HepG2 (cell line): ENCODE measurements around the gene INO80E. TPM values are rescaled to one million over a fixed set of nuclear protein-coding genes. Genes with fewer than 3 reads are reported as not detected.

Source experiments
- ATAC-seq: fragments of 200-7000 bp; cut with Tn5 transposase; 3 replicates; pipeline ENCODE4 v1.9.1; 2020; ENCODE audit warnings: mild to moderate bottlenecking, moderate library complexity
- BruUV-seq: library from RNA; stranded (reverse); fragments of 400-500 nt; replicated peaks from 2 replicates; lab custom pipeline; 2021; lab: Mats Ljungman, UMichigan
- CTCF ChIA-PET: fragments of 300-600 bp; formaldehyde crosslinking; extraction: SDS; loops from one replicate; lab custom pipeline; 2021; ENCODE audit warnings: low total read pairs, inconsistent platforms, low intra/inter-chr PET ratio; lab: Yijun Ruan, JAX
- POLR2A ChIA-PET: fragments of 350-600 bp; sonication (Branson Sonifier 250); formaldehyde crosslinking; loops from one replicate; lab custom pipeline; 2020; ENCODE audit warnings: antibody characterized with exemption, inconsistent platforms; lab: Yijun Ruan, JAX
- DNase-seq: peaks from one replicate; pipeline ENCODE4 v3.0.0-alpha.2; 2015; ENCODE audit warnings: low spot score
- FAIRE-seq: peaks from 3 replicates; lab custom pipeline; 2011; peaks lifted over from hg19 to GRCh38; lab: Jason Lieb, UNC
- H2AFZ ChIP-seq: one replicate; pipeline ENCODE4 v1.6.1; 2011; ENCODE audit warnings: low read length, inconsistent platforms
- H3K27ac ChIP-seq: fragments of 300-600 bp; 3 replicates; pipeline ENCODE4 v1.8.0; 2011; ENCODE audit warnings: mixed run types, mild to moderate bottlenecking, mixed read lengths, low read length, inconsistent platforms; ENCODE audit not compliant: insufficient read depth; ENCODE audit errors: extremely low read length
- H3K27me3 ChIP-seq, 2 experiments: fragments of 200-600 bp in 1 of 2; 2 replicates in 1 of 2; 3 replicates in 1 of 2; pipeline versions ENCODE4 v1.6.0 to v1.8.0; 2011; ENCODE audit warnings: low read length in 2 of 2, mild to moderate bottlenecking in 2 of 2, moderate library complexity in 2 of 2, inconsistent platforms in 1 of 2; ENCODE audit not compliant: insufficient read depth in 2 of 2, control insufficient read depth in 1 of 2
- H3K36me3 ChIP-seq, 2 experiments: fragments of 200-600 bp in 1 of 2; replicated peaks in 1 of 2; 2 replicates in 1 of 2; 3 replicates in 1 of 2; pipeline versions ENCODE4 v1.5.1 to v1.8.0; 2011; ENCODE audit warnings: low read length in 2 of 2, inconsistent platforms in 1 of 2; ENCODE audit not compliant: insufficient read depth in 2 of 2, control insufficient read depth in 1 of 2
- H3K4me1 ChIP-seq: 2 replicates; pipeline ENCODE4 v1.5.1; 2012; ENCODE audit warnings: low read length, inconsistent platforms; ENCODE audit not compliant: insufficient read depth
- H3K4me2 ChIP-seq: 2 replicates; pipeline ENCODE4 v1.6.0; 2011; ENCODE audit warnings: low read depth, low read length, inconsistent platforms
- H3K4me3 ChIP-seq, 3 experiments: fragments of 200-600 bp in 1 of 3; sonication (generic), shearing (Covaris generic) in 1 of 3; replicated peaks in 1 of 3; 2 replicates each; pipeline ENCODE4 v1.5.1; 2011 to 2016; ENCODE audit warnings: low read length in 3 of 3, inconsistent platforms in 2 of 3, low read depth in 2 of 3, mild to moderate bottlenecking in 2 of 3, control low read depth in 1 of 3, mixed read lengths in 1 of 3; ENCODE audit not compliant: insufficient read depth in 1 of 3
- H3K79me2 ChIP-seq: one replicate; pipeline ENCODE4 v1.6.1; 2011; ENCODE audit warnings: low read length, inconsistent platforms; ENCODE audit not compliant: insufficient read depth
- H3K9ac ChIP-seq: 2 replicates; pipeline ENCODE4 v1.6.0; 2011; ENCODE audit warnings: mild to moderate bottlenecking, low read depth, low read length, inconsistent platforms; ENCODE audit not compliant: insufficient read depth
- H3K9me3 ChIP-seq: 2 replicates; pipeline ENCODE4 v1.5.1; 2012; ENCODE audit warnings: mild to moderate bottlenecking, low read length
- H4K20me1 ChIP-seq: 2 replicates; pipeline ENCODE4 v1.6.0; 2011; ENCODE audit warnings: inconsistent platforms, mild to moderate bottlenecking, low read length, moderate library complexity; ENCODE audit not compliant: insufficient read depth
- ATF7 ChIP-seq, 2 experiments: fragments of 450-650 bp in 1 of 2; sonication (generic) in 1 of 2; formaldehyde crosslinking in 1 of 2; IDR thresholded peaks; 2 replicates each; pipeline versions ENCODE4 v1.4.0 to v1.6.1; 2016 to 2020; ENCODE audit warnings: antibody characterized with exemption in 1 of 2, mild to moderate bottlenecking in 1 of 2, missing genetic modification reagents in 1 of 2
- CEBPB ChIP-seq: IDR thresholded peaks from 2 replicates; pipeline ENCODE4 v1.6.1; 2011; ENCODE audit warnings: low read depth, low read length, improper control_type of control experiment, borderline replicate concordance
- CREM ChIP-seq, 2 experiments: sonication (generic) in 1 of 2; formaldehyde crosslinking in 1 of 2; IDR thresholded peaks; 2 replicates each; pipeline versions ENCODE4 v1.4.0 to v1.6.1; 2016 to 2020; ENCODE audit warnings: antibody characterized with exemption in 1 of 2, mild to moderate bottlenecking in 1 of 2, missing genetic modification reagents in 1 of 2
- FLYWCH1 ChIP-seq: sonication (generic); formaldehyde crosslinking; IDR thresholded peaks from 2 replicates; pipeline ENCODE4 v1.8.1; 2023; ENCODE audit warnings: mild to moderate bottlenecking, missing genetic modification reagents
- SKIL ChIP-seq: sonication (generic); formaldehyde crosslinking; IDR thresholded peaks from 2 replicates; pipeline ENCODE4 v1.8.0; 2022; ENCODE audit warnings: missing genetic modification reagents, mild to moderate bottlenecking, moderate library complexity, borderline replicate concordance
- SP4 ChIP-seq: sonication (generic); formaldehyde crosslinking; IDR thresholded peaks from 2 replicates; pipeline ENCODE4 v1.8.1; 2023; ENCODE audit warnings: mild to moderate bottlenecking, missing genetic modification reagents
- THRA ChIP-seq: sonication (generic); formaldehyde crosslinking; IDR thresholded peaks from 2 replicates; pipeline ENCODE4 v1.4.0; 2020; ENCODE audit warnings: missing genetic modification reagents, borderline replicate concordance
- ZFP36L1 ChIP-seq: sonication (generic); formaldehyde crosslinking; IDR thresholded peaks from 2 replicates; pipeline ENCODE4 v1.8.0; 2022; ENCODE audit warnings: mild to moderate bottlenecking, missing genetic modification reagents, moderate library complexity
- ZNF10 ChIP-seq: sonication (generic); formaldehyde crosslinking; IDR thresholded peaks from 2 replicates; pipeline ENCODE4 v1.4.0; 2020; ENCODE audit warnings: mild to moderate bottlenecking, low read depth, missing genetic modification reagents, borderline replicate concordance
- ZNF225 ChIP-seq: sonication (generic); formaldehyde crosslinking; IDR thresholded peaks from 2 replicates; pipeline ENCODE4 v1.4.0; 2020; ENCODE audit warnings: mild to moderate bottlenecking, missing genetic modification reagents
- ZNF256 ChIP-seq: sonication (generic); formaldehyde crosslinking; conservative IDR thresholded peaks from 2 replicates; pipeline ENCODE4 v1.4.0; 2020; ENCODE audit warnings: missing genetic modification reagents
- ZNF343 ChIP-seq: sonication (generic); formaldehyde crosslinking; IDR thresholded peaks from 2 replicates; pipeline ENCODE4 v1.4.0; 2020; ENCODE audit warnings: mild to moderate bottlenecking, missing genetic modification reagents
- ZNF549 ChIP-seq: sonication (generic); formaldehyde crosslinking; IDR thresholded peaks from 2 replicates; pipeline ENCODE4 v1.5.0; 2020; ENCODE audit warnings: missing genetic modification reagents
- ZNF616 ChIP-seq: sonication (generic); formaldehyde crosslinking; IDR thresholded peaks from 2 replicates; pipeline ENCODE4 v1.5.0; 2020; ENCODE audit warnings: low read depth, mild to moderate bottlenecking, missing genetic modification reagents
- ZNF670 ChIP-seq: sonication (generic); formaldehyde crosslinking; IDR thresholded peaks from 2 replicates; pipeline ENCODE4 v1.8.0; 2022; ENCODE audit warnings: mild to moderate bottlenecking, missing genetic modification reagents, borderline replicate concordance
- ZNF747 ChIP-seq: sonication (generic); formaldehyde crosslinking; IDR thresholded peaks from 2 replicates; pipeline ENCODE4 v1.8.1; 2023; ENCODE audit warnings: missing genetic modification reagents, mild to moderate bottlenecking, borderline replicate concordance
- ZNF800 ChIP-seq: sonication (generic); formaldehyde crosslinking; IDR thresholded peaks from 2 replicates; pipeline ENCODE4 v1.4.0; 2020; ENCODE audit warnings: missing genetic modification reagents
- WGBS: methylation state at CpG from one replicate; pipeline ENCODE4 v1.1.6; 2017; ENCODE audit warnings: low lambda C conversion rate; 5-methylcytosine and 5-hydroxymethylcytosine counted together
- in situ Hi-C: cut with HindIII; loops from 2 replicates; pipeline ENCODE4 v1.10.0; 2017; ENCODE audit warnings: low pct_unique_long_range_greater_than_20kb; ENCODE audit not compliant: extremely low pct_ligation_motif_present
- intact Hi-C: fragments of 100-400 bp; cut with micrococcal nuclease; formaldehyde crosslinking; loops from one replicate; pipeline ENCODE4 v1.10.0; 2022; ENCODE audit not compliant: unreplicated experiment
- polyA plus RNA-seq, 8 experiments: library from polyadenylated mRNA; depleted of rRNA in 3 of 8; stranded (reverse) in 7 of 8; unstranded in 1 of 8; fragments of >200 nt; fragmentation: Illumina TruSeq in 4 of 8; extraction: Trizol in 4 of 8; gene quantifications; 2 replicates each; pipeline versions ENCODE4 v1.2.1 to v1.2.3, GENCODE V29; 2011 to 2016; ENCODE audit warnings: low read depth in 4 of 8, missing spikeins in 1 of 8, mixed read lengths in 1 of 8; ENCODE audit not compliant: insufficient read depth in 1 of 8
- total RNA-seq, 5 experiments: library from RNA; depleted of rRNA; stranded (reverse); fragments of >200 nt; fragmentation: Illumina TruSeq; extraction: Trizol; gene quantifications; 2 replicates each; pipeline ENCODE4 v1.2.3, GENCODE V29; 2016; ENCODE audit warnings: low read depth in 1 of 5

INO80E gene
- total and polyA plus RNA-seq, 2 of the 13 experiments (the other 11 are each of a cell fraction or from before 2014, with no cell fraction given): 25.8 to 45.6 TPM

GRCh38 chr16:29973384-29974246 is 22.4 kb upstream of the INO80E start, which contains the start of gene TAOK2:
TAOK2 (plus strand) TSS chr16:29973868; CDS start chr16:29977773, 3,905 bp downstream.
- Histone ChIP-seq H3K79me2 (peaks cover 38% of the 10 kb centered on the region), H3K4me3 (peak within 1 kb of the TSS; percentile 86 to 99 (median 91)), H3K4me2 (peak within 1 kb of the TSS; percentile 93), H4K20me1 (peaks cover 23% of the 10 kb centered on the region), H3K4me1 (peaks cover 30% of the 10 kb centered on the region), H3K36me3 (peaks cover 21 to 27% of the 10 kb centered on the region in 2 experiments), H3K27me3 (no peaks in the 10 kb centered on the region; a peak in 1 of 5 replicates), H3K9ac (peak within 1 kb of the TSS; percentile 89), H3K9me3 (no peaks in the 10 kb centered on the region), H2AFZ (no peak within 1 kb of the TSS), H3K27ac (peak within 1 kb of the TSS; percentile 72)
- POLR2A ChIA-PET: interaction anchor here (0.6 to 4.7 kb wide), 33 partner anchors 9 to 294 kb away, joined by 3 to 47 read pairs (median 4); partner anchors contain the start of genes ALDOA, ASPHD1, HIRIP3 and INO80E
- 12% methylated on average over 59 of the region's 75 CpGs for WGBS
- DNase-seq: peak; percentile 98
- intact Hi-C loops: loop anchor here (1.0 kb wide), 2 partner anchors 30 to 47 kb away; partner anchors contain the start of gene KCTD13
- in situ Hi-C loops: no loop called here
- FAIRE-seq: peak; percentile 49
- BruUV-seq: no TSS peak
- ATAC-seq: peak; percentile 95
- CTCF ChIA-PET: no interaction called here
- TF ChIP-seq CREM (IDR thresholded peaks at IDR 0.05): no peak
- no peak for TF ChIP-seq CREM (CRISPR knock-in tag; IDR thresholded peaks at IDR 0.05)
- TF ChIP-seq ZNF10 (CRISPR knock-in tag): no peak
- peak; percentile 51; the same call in 1 of the 2 replicates for TF ChIP-seq ZNF670 (CRISPR knock-in tag)
- TF ChIP-seq ZNF549 (CRISPR knock-in tag): no peak
- 0 out of 2 replicates have a peak, but pooled peaks have one; percentile 33 for TF ChIP-seq ZNF225 (CRISPR knock-in tag)
- TF ChIP-seq ZNF747 (CRISPR knock-in tag): peak; percentile 84
- TF ChIP-seq THRA (CRISPR knock-in tag): no peak
- TF ChIP-seq ZNF256 (CRISPR knock-in tag): peak; percentile 89
- TF ChIP-seq FLYWCH1: peak; percentile 73; the same call in 1 of the 2 replicates
- TF ChIP-seq ATF7 (IDR thresholded peaks at IDR 0.05): no peak
- 0 out of 2 replicates have a peak, but pooled peaks have one; percentile 78 for TF ChIP-seq ATF7 (CRISPR knock-in tag; IDR thresholded peaks at IDR 0.05)
- peak; percentile 85 for TF ChIP-seq SKIL (CRISPR knock-in tag)
- TF ChIP-seq CEBPB: no peak
- TF ChIP-seq ZNF343 (CRISPR knock-in tag): peak; percentile 93
- TF ChIP-seq ZNF616 (CRISPR knock-in tag): peak; percentile 70; the same call in 1 of the 2 replicates
- peak; percentile 97 for TF ChIP-seq SP4 (CRISPR knock-in tag)
- peak; percentile 95 for TF ChIP-seq ZFP36L1 (CRISPR knock-in tag)
- peak; percentile 87; the same call in 1 of the 2 replicates for TF ChIP-seq ZNF800 (CRISPR knock-in tag)
